Upper lobe of left lung (tissue), 4 donors: ENCODE data around the gene GPC5.

Experiments
- EP300 ChIP-seq, 4 donors: sonication (generic); formaldehyde crosslinking; IDR thresholded peaks; one replicate each; pipeline ENCODE4 v1.5.1; 2017; ENCODE audit warnings: antibody characterized with exemption in 4 of 4, control low read depth in 2 of 4
- TF ChIP-seq, protein P1 (sequence below), 6 experiments: fragments of 450-650 bp in 4 of 6; fragments of 200-600 bp in 2 of 6; sonication (generic) in 2 of 6; IDR thresholded peaks; one replicate each; pipeline ENCODE4 v1.5.1; 2016 to 2019; ENCODE audit warnings: antibody characterized with exemption in 6 of 6

DNA sequence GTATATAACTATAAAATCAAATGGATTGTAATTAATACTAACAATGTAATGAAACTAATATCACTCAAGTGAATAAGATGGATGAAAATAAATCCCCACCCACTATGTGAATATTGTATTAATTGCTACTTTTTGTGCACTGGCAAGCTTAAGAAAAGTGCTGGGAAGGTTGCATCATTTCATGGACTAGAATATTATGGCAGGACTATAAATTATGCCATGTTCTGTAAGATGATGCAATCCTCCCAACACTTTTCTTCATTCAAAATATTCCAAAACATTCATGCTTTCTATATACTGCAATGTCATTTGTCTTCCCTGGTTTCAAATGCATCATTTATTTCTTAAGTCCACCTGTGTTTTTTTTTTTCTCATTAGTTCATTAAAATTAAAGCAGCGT is 1370.6 kb downstream of the GPC5 start:
- TF ChIP-seq, protein P1, sequence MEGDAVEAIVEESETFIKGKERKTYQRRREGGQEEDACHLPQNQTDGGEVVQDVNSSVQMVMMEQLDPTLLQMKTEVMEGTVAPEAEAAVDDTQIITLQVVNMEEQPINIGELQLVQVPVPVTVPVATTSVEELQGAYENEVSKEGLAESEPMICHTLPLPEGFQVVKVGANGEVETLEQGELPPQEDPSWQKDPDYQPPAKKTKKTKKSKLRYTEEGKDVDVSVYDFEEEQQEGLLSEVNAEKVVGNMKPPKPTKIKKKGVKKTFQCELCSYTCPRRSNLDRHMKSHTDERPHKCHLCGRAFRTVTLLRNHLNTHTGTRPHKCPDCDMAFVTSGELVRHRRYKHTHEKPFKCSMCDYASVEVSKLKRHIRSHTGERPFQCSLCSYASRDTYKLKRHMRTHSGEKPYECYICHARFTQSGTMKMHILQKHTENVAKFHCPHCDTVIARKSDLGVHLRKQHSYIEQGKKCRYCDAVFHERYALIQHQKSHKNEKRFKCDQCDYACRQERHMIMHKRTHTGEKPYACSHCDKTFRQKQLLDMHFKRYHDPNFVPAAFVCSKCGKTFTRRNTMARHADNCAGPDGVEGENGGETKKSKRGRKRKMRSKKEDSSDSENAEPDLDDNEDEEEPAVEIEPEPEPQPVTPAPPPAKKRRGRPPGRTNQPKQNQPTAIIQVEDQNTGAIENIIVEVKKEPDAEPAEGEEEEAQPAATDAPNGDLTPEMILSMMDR (IDR thresholded peaks at IDR 0.05), result no peak
- no peak for TF ChIP-seq EP300 (IDR thresholded peaks at IDR 0.05)
